ENCODE measurements around the gene CFHR2.
"Not testable (repeated sequence)": the region's sequence is repeated elsewhere in the genome, so short reads cannot be mapped to it uniquely, and the experiment has no call there.

Gene CFHR2

DNA sequence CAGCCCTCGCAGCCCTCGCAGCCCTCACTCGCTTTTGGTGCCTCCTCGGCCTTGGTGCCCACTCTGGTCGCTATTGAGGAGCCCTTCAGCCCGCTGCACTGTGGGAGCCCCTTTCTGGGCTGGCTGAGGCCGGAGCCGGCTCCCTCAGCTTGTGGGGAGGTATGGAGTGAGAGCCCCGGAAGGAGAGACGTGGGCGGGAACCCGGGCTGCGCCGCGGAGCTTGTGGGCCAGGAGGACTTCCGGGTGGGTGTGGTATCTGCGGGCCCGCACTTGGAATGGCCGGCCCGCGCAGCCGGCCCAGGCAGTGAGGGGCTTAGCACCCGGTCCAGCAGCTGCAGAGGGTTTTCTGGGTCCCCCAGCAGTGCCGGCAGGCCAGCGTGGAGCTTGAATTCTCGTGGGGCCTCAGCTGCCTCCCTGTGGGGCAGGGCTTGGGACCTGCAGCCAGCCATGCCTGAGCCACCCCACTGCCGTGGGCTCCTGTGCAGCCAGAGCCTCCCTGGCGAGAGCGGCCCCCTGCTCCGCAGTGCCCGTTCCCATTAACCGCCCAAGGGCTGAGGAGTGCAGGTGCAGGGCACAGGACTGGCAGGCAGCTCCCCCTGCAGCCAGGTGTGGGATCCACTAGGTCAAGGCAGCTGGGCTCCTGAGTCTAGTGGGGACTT is 9.9 kb upstream of the CFHR2 start:
- H3K27ac ChIP-seq: no peak overlapping the region
- H3K4me3 ChIP-seq (ENCODE audit: low read depth in 1 of 2, low read length in 1 of 2): no peak overlapping the region
- H3K27me3 ChIP-seq: no peaks in the 10 kb centered on the region
- TF ChIP-seq, protein P1, sequence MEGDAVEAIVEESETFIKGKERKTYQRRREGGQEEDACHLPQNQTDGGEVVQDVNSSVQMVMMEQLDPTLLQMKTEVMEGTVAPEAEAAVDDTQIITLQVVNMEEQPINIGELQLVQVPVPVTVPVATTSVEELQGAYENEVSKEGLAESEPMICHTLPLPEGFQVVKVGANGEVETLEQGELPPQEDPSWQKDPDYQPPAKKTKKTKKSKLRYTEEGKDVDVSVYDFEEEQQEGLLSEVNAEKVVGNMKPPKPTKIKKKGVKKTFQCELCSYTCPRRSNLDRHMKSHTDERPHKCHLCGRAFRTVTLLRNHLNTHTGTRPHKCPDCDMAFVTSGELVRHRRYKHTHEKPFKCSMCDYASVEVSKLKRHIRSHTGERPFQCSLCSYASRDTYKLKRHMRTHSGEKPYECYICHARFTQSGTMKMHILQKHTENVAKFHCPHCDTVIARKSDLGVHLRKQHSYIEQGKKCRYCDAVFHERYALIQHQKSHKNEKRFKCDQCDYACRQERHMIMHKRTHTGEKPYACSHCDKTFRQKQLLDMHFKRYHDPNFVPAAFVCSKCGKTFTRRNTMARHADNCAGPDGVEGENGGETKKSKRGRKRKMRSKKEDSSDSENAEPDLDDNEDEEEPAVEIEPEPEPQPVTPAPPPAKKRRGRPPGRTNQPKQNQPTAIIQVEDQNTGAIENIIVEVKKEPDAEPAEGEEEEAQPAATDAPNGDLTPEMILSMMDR (IDR thresholded peaks at IDR 0.05): no peak
- no peaks in the 10 kb centered on the region for H3K36me3 ChIP-seq
- no peaks in the 10 kb centered on the region for H3K4me1 ChIP-seq (ENCODE audit: control insufficient read depth in 1 of 2, insufficient read depth in 1 of 2, low read depth in 1 of 2, low read length in 1 of 2)
- H3K9me3 ChIP-seq: no peaks in the 10 kb centered on the region

DNA sequence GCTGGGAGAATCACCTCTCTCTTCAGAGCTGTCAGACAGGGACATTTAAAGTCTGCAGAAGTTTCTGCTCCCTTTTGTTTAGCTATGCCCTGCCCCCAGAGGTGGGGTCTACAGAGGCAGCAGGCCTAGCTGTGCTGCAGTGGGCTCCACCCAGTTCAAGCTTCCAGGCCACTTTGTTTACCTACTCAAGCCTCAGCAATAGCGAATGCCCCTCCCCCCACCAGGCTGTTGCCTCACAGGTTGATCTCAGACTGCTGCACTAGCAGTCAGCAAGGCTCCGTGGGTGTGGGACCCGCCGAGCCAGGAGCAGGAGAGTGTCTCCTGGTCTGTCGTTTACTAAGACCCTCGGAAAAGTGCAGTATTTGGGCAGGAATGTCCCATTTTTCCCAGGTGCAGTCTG is 2.1 kb upstream of the CFHR2 start:
- H3K4me3 ChIP-seq (ENCODE audit: low read depth in 1 of 2, low read length in 1 of 2); H3K9me3 ChIP-seq; H3K36me3 ChIP-seq; H3K27me3 ChIP-seq; H3K27ac ChIP-seq; H3K4me1 ChIP-seq (ENCODE audit: control insufficient read depth in 1 of 2, insufficient read depth in 1 of 2, low read depth in 1 of 2, low read length in 1 of 2): not testable (repeated sequence)

DNA sequence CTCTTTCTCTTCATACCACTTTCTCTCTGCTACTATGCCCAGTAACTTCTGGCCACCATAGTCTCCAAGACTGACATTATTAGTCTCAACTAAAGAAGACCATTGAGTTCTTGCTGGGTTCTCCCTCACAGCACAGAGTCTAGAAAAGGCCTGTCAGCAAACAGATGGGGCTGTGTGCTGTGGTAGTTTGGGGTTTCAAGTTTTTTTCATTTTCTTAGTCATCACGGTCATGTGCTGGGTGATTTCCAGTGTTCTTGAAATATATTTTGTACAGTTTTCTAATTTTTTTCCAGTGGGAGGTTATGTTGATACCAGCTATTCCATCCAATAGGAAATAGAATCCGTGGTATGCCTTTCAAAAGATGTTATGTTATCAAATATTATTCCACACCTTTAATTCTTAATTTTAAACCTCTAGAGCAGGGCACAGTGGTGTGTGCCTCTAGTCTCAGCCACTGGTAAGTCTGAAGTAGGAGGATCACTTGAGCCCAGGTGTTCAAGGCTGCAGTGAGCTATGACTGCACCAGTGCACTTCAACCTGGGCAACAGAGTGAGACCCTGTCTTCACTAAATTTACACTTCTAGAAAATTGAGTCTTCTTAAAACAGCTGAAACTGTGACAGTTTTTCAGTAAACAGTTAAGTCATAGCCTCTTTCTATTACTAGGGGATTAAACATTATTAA is 8.3 kb downstream of the CFHR2 start:
- H3K9me3 ChIP-seq: no peaks in the 10 kb centered on the region
- no peak overlapping the region for H3K27ac ChIP-seq
- H3K27me3 ChIP-seq: no peaks in the 10 kb centered on the region
- H3K4me3 ChIP-seq (ENCODE audit: low read depth in 1 of 2, low read length in 1 of 2): no peak overlapping the region
- no peaks in the 10 kb centered on the region for H3K4me1 ChIP-seq (ENCODE audit: control insufficient read depth in 1 of 2, insufficient read depth in 1 of 2, low read depth in 1 of 2, low read length in 1 of 2)
- H3K36me3 ChIP-seq: no peaks in the 10 kb centered on the region
- TF ChIP-seq, protein P1 (IDR thresholded peaks at IDR 0.05): no peak

DNA sequence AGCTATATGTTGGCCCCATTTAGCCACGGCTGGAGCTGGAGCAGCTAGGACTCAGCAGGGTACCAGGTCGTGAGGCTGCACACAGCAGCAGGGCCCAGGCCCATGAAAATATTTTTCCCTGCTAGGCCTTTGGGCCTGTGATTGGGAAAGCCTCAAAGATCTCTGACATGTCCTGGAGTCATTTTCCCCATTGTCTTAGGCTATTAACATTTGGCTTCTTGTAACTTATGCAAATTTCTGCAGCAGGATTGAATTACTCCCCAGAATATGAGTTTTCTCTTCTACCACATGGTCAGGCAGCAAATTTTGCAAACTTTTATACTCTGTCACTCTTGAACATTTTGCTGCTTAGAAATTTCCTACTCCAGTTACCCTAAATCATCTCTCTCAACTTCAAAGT is 11.2 kb downstream of the CFHR2 start:
- H3K9me3 ChIP-seq: no peaks in the 10 kb centered on the region
- no peaks in the 10 kb centered on the region for H3K27me3 ChIP-seq
- H3K4me3 ChIP-seq (ENCODE audit: low read depth in 1 of 2, low read length in 1 of 2): no peak overlapping the region
- H3K36me3 ChIP-seq: no peaks in the 10 kb centered on the region
- H3K27ac ChIP-seq: no peak overlapping the region
- no peaks in the 10 kb centered on the region for H3K4me1 ChIP-seq (ENCODE audit: control insufficient read depth in 1 of 2, insufficient read depth in 1 of 2, low read depth in 1 of 2, low read length in 1 of 2)
- TF ChIP-seq, protein P1 (IDR thresholded peaks at IDR 0.05): no peak

DNA sequence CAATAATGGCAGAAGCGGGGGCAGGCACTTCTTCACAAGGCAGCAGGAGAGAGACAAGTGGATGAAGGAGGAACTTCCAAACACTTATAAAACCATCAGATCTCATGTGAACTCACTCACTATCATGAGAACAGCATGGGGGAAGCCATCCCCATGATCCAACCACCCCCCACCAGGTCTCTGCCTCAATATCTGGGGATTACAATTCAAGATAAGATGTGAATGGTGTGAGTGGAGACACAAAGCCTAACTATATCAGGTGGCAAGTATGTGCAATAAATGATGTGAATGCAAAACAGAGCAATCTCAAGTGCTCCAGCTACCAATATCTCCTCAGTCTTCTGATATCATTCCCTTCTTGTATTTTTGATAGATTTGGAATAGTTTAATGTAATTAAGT is 12.4 kb downstream of the CFHR2 start:
- Histone ChIP-seq H3K27ac (no peak overlapping the region), H3K27me3 (no peaks in the 10 kb centered on the region), H3K9me3 (no peaks in the 10 kb centered on the region), H3K4me1 (ENCODE audit: control insufficient read depth in 1 of 2, insufficient read depth in 1 of 2, low read depth in 1 of 2, low read length in 1 of 2) (no peaks in the 10 kb centered on the region), H3K4me3 (ENCODE audit: low read depth in 1 of 2, low read length in 1 of 2) (no peak overlapping the region), H3K36me3 (no peaks in the 10 kb centered on the region)
- TF ChIP-seq, protein P1 (IDR thresholded peaks at IDR 0.05): no peak

DNA sequence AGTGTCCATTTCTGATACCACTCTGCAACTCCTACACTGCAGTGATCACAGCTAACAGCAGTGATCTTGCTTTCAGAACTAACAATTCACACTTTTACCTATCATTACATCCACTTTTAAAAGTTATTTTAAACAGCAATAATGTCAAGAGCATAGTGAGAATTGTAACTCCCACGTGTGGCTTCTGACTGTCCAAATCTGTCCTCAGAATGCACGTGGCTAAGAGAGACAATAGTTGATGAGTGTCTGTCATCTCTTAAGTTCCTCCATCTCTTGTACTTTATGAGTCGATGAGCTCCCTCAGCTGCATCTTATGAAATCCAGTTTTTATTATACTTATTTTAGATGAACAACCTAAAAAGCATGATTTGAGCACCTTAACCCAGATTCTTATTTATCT is 17.3 kb downstream of the CFHR2 start:
- TF ChIP-seq, protein P1 (IDR thresholded peaks at IDR 0.05): no peak
- Histone ChIP-seq H3K9me3 (no peaks in the 10 kb centered on the region), H3K27ac (no peak overlapping the region), H3K36me3 (no peaks in the 10 kb centered on the region), H3K4me3 (ENCODE audit: low read depth in 1 of 2, low read length in 1 of 2) (no peak overlapping the region), H3K27me3 (no peaks in the 10 kb centered on the region), H3K4me1 (ENCODE audit: control insufficient read depth in 1 of 2, insufficient read depth in 1 of 2, low read depth in 1 of 2, low read length in 1 of 2) (no peaks in the 10 kb centered on the region)
